ENCODE measurements around the gene SLC6A2. TPM values are rescaled to one million over a fixed set of nuclear protein-coding genes. Genes with fewer than 3 reads are reported as not detected.
"Not testable (repeated sequence)": the region's sequence is repeated elsewhere in the genome, so short reads cannot be mapped to it uniquely, and the experiment has no call there.

Gene SLC6A2
- total RNA-seq, 1 experiment from 2014 or later, result not detected

DNA sequence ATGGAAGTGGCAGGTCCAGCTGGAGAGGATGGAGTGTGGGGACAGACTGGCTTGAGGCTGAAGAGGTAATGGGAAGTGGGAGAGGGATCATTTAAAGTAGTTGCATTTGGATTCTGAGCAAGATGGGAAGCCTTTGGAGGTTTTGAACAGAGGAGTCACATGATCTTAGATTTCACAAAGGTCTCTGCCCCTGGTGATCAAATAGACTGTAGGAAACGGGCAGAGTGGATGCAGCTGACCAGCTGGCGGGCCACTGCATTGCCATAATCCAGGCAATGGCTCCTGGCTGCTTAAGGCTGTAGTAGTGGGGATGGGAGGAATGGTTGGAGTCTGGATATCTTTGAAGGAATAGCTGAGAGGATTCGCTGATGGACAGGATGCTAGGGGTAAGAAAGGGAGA is 81.5 kb downstream of the SLC6A2 start:
- H3K4me1 ChIP-seq (ENCODE audit: low read length), result no peaks in the 10 kb centered on the region
- H3K36me3 ChIP-seq (ENCODE audit: insufficient read depth, low read length), result no peaks in the 10 kb centered on the region
- H3K4me3 ChIP-seq (ENCODE audit: low read length), result no peak overlapping the region
- H3K9me3 ChIP-seq (ENCODE audit: low read length), result no peaks in the 10 kb centered on the region
- no peak overlapping the region for H3K9ac ChIP-seq (ENCODE audit: low read length)
- DNase-seq, result no peak
- no peaks in the 10 kb centered on the region for H3K27me3 ChIP-seq (ENCODE audit: low read length)
- H3K27ac ChIP-seq (ENCODE audit: low read length), result no peak overlapping the region
- no peaks in the 10 kb centered on the region for H4K20me1 ChIP-seq (ENCODE audit: insufficient read depth, low read depth, low read length)
- H3K79me2 ChIP-seq (ENCODE audit: low read length), result no peaks in the 10 kb centered on the region
- H3K9me2 ChIP-seq (replicated peaks; ENCODE audit: insufficient read depth, low read length), result no peaks in the 10 kb centered on the region
- H3K4me2 ChIP-seq (ENCODE audit: low read depth, low read length, poor library complexity, severe bottlenecking), result no peak overlapping the region
- H2AFZ ChIP-seq (ENCODE audit: low read length), result no peak overlapping the region

DNA sequence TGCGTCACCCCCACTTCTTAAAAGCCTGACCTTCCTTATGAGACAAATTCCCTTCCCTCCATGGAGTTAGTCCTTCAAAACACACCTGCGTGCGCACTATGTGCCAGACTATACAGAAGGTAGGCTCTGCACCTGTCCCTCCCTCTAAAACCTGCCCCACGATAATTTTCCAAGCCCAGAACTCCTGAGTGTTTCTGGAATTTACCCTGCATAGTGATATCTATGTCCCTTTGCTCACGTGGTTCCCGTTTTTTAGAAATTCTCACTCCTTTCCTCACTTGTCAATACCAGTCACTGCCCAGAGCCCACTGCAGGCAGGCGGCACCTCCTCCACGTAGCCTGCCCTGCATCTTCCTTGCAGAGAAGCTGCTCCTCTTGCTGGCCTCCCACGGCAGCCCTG is 82.2 kb downstream of the SLC6A2 start:
- DNase-seq, result no peak
- H3K79me2 ChIP-seq (ENCODE audit: low read length), result no peaks in the 10 kb centered on the region
- no peak overlapping the region for H3K4me2 ChIP-seq (ENCODE audit: low read depth, low read length, poor library complexity, severe bottlenecking)
- H4K20me1 ChIP-seq (ENCODE audit: insufficient read depth, low read depth, low read length), result no peaks in the 10 kb centered on the region
- no peak overlapping the region for H3K4me3 ChIP-seq (ENCODE audit: low read length)
- H2AFZ ChIP-seq (ENCODE audit: low read length), result no peak overlapping the region
- no peak overlapping the region for H3K9ac ChIP-seq (ENCODE audit: low read length)
- H3K27ac ChIP-seq (ENCODE audit: low read length), result no peak overlapping the region
- H3K9me2 ChIP-seq (replicated peaks; ENCODE audit: insufficient read depth, low read length), result no peaks in the 10 kb centered on the region
- H3K4me1 ChIP-seq (ENCODE audit: low read length), result no peaks in the 10 kb centered on the region
- no peaks in the 10 kb centered on the region for H3K27me3 ChIP-seq (ENCODE audit: low read length)
- H3K36me3 ChIP-seq (ENCODE audit: insufficient read depth, low read length), result no peaks in the 10 kb centered on the region
- no peaks in the 10 kb centered on the region for H3K9me3 ChIP-seq (ENCODE audit: low read length)

DNA sequence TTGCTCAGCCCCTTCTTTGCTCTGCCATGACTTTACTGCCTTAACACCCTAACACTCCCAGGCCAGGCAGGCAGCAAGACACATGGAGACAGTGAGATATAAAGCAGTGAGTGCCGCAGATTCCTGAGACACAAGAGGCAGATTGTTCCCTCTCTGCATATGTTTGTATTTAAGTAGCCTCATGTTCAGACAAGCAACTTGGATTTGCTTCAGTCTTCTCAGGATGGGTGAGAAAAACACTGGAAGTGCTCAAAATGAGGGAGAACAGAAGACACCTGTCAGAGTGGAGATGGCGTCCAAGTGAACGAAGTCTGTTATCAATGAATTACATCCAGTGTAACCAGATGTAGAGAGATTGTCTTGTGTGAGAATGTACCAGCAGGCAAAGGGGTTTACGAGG is 90.3 kb downstream of the SLC6A2 start:
- Histone ChIP-seq H3K79me2 (ENCODE audit: low read length) (no peaks in the 10 kb centered on the region), H3K9me3 (ENCODE audit: low read length) (no peaks in the 10 kb centered on the region), H3K36me3 (ENCODE audit: insufficient read depth, low read length) (no peaks in the 10 kb centered on the region), H3K27ac (ENCODE audit: low read length) (no peak overlapping the region), H3K4me3 (ENCODE audit: low read length) (no peak overlapping the region), H3K9me2 (replicated peaks; ENCODE audit: insufficient read depth, low read length) (no peaks in the 10 kb centered on the region), H3K9ac (ENCODE audit: low read length) (no peak overlapping the region), H3K4me2 (ENCODE audit: low read depth, low read length, poor library complexity, severe bottlenecking) (no peak overlapping the region), H4K20me1 (ENCODE audit: insufficient read depth, low read depth, low read length) (no peaks in the 10 kb centered on the region), H3K4me1 (ENCODE audit: low read length) (no peaks in the 10 kb centered on the region), H2AFZ (ENCODE audit: low read length) (no peak overlapping the region), H3K27me3 (ENCODE audit: low read length) (no peaks in the 10 kb centered on the region)
- DNase-seq, result no peak

DNA sequence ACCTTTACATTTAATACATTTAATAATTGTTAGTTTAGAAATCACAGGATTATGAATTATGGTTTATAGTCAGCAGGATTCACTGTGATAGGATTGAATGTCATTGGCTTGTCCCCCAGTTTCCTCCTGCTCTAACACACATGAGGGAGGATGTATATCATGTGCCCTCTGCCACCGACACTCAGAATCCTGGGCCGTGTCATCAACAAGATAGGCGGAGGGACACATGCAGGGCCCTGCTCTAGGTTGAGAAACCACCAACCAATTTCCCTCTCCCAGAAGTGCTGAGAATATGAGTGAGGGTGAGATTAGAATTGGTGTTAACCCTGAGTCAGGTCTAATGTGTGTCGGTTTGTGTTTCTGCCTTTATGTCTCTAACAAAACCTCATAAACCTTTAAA is 92.0 kb downstream of the SLC6A2 start:
- H3K9me2 ChIP-seq (replicated peaks; ENCODE audit: insufficient read depth, low read length), result no peaks in the 10 kb centered on the region
- peaks cover 4% of the 10 kb centered on the region for H3K9me3 ChIP-seq (ENCODE audit: low read length)
- H2AFZ ChIP-seq (ENCODE audit: low read length), result no peak overlapping the region
- no peaks in the 10 kb centered on the region for H3K27me3 ChIP-seq (ENCODE audit: low read length)
- H3K4me3 ChIP-seq (ENCODE audit: low read length), result no peak overlapping the region
- no peaks in the 10 kb centered on the region for H3K36me3 ChIP-seq (ENCODE audit: insufficient read depth, low read length)
- H4K20me1 ChIP-seq (ENCODE audit: insufficient read depth, low read depth, low read length), result no peaks in the 10 kb centered on the region
- H3K4me1 ChIP-seq (ENCODE audit: low read length), result no peaks in the 10 kb centered on the region
- no peak overlapping the region for H3K9ac ChIP-seq (ENCODE audit: low read length)
- no peaks in the 10 kb centered on the region for H3K79me2 ChIP-seq (ENCODE audit: low read length)
- H3K27ac ChIP-seq (ENCODE audit: low read length), result no peak overlapping the region
- no peak overlapping the region for H3K4me2 ChIP-seq (ENCODE audit: low read depth, low read length, poor library complexity, severe bottlenecking)
- no peak for DNase-seq

DNA sequence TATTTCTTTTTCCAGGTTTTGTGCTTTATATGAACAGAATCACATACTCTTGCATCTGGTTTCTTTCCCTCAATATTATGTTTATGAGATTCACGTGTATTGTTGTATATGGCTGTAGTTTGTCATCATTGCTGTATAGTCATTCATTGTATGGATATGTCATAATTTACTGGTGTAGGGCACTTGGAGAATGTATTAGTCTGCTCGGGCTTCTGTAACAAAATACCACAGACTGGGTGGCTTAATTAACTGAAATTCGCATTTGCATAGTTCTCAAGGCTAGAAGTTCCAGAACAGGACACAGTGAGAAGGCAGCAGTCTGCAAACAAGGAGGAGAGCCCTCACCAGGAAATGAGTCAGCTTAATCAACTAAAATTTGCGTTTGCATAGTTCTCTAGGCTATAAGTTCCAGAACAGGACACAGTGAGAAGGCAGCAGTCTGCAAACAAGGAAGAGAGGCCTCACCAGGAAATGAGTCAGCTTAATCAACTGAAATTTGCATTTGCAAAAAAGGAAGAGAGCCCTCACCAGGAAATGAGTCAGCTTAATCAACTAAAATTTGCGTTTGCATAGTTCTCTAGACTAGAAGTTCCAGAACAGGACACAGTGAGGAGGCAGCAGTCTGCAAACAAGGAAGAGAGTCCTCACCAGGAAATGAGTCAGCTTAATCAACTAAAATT is 96.8 kb downstream of the SLC6A2 start:
- H3K4me1 ChIP-seq (ENCODE audit: low read length); H3K27me3 ChIP-seq (ENCODE audit: low read length); H3K9me2 ChIP-seq (replicated peaks; ENCODE audit: insufficient read depth, low read length); H4K20me1 ChIP-seq (ENCODE audit: insufficient read depth, low read depth, low read length); H3K79me2 ChIP-seq (ENCODE audit: low read length); H3K9me3 ChIP-seq (ENCODE audit: low read length); H2AFZ ChIP-seq (ENCODE audit: low read length); H3K4me3 ChIP-seq (ENCODE audit: low read length); H3K4me2 ChIP-seq (ENCODE audit: low read depth, low read length, poor library complexity, severe bottlenecking); H3K9ac ChIP-seq (ENCODE audit: low read length); H3K36me3 ChIP-seq (ENCODE audit: insufficient read depth, low read length): not testable (repeated sequence)
- DNase-seq, result peak; percentile 65
- peak overlapping the region; percentile 42; the same call in 1 of the 2 replicates for H3K27ac ChIP-seq (ENCODE audit: low read length)

DNA sequence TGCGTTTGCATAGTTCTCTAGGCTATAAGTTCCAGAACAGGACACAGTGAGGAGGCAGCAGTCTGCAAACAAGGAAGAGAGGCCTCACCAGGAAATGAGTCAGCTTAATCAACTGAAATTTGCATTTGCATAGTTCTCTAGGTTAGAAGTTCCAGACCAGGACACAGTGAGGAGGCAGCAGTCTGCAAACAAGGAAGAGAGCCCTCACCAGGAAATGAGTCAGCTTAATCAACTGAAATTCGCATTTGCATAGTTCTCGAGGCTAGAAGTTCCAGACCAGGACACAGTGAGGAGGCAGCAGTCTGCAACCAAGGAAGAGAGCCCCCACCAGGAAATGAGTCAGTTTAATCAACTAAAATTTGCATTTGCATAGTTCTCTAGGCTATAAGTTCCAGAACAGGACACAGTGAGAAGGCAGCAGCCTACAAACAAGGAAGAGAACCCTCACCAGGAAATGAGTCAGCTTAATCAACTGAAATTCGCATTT is 97.4 kb downstream of the SLC6A2 start:
- not testable (repeated sequence) for H3K9me3 ChIP-seq (ENCODE audit: low read length); H3K27me3 ChIP-seq (ENCODE audit: low read length); DNase-seq; H4K20me1 ChIP-seq (ENCODE audit: insufficient read depth, low read depth, low read length); H3K9ac ChIP-seq (ENCODE audit: low read length); H3K4me2 ChIP-seq (ENCODE audit: low read depth, low read length, poor library complexity, severe bottlenecking); H3K4me1 ChIP-seq (ENCODE audit: low read length); H3K79me2 ChIP-seq (ENCODE audit: low read length); H3K36me3 ChIP-seq (ENCODE audit: insufficient read depth, low read length); H3K9me2 ChIP-seq (replicated peaks; ENCODE audit: insufficient read depth, low read length)
- peak overlapping the region; percentile 36; the same call in 1 of the 2 replicates for H2AFZ ChIP-seq (ENCODE audit: low read length)
- H3K27ac ChIP-seq (ENCODE audit: low read length), result peak overlapping the region; percentile 42; the same call in 1 of the 2 replicates
- H3K4me3 ChIP-seq (ENCODE audit: low read length), result 0 out of 2 replicates have a peak overlapping the region, but pooled peaks have one; percentile 12

Other genes with a start within 250 kb of the SLC6A2 start
- not detected in 2 replicates for gene MMP2, start 176.8 kb upstream of the SLC6A2 start, total RNA-seq (2014; rRNA removed; shearing (Covaris generic); ENCODE audit: low replicate concordance)
- gene LPCAT2, start 146.9 kb upstream of the SLC6A2 start, total RNA-seq (2014; rRNA removed; shearing (Covaris generic); ENCODE audit: low replicate concordance), result not detected in 2 replicates
- not detected in 2 replicates for gene CAPNS2, start 89.3 kb upstream of the SLC6A2 start, total RNA-seq (2014; rRNA removed; shearing (Covaris generic); ENCODE audit: low replicate concordance)
- gene CES1, start 177.1 kb downstream of the SLC6A2 start, total RNA-seq (2014; rRNA removed; shearing (Covaris generic); ENCODE audit: low replicate concordance), result not detected in 2 replicates
- not detected in 2 replicates for gene CES5A, start 219.4 kb downstream of the SLC6A2 start, total RNA-seq (2014; rRNA removed; shearing (Covaris generic); ENCODE audit: low replicate concordance)